ENCODE measurements around the gene HOXC6.

The HOXC6 gene

GRCh38 chr12:54028314-54029201 is at the start of gene HOXC6:
Gene HOXC6 (plus strand): TSS chr12:54028440. CDS start chr12:54028522, 82 bp downstream.
- Mint-ChIP-seq H3K9me3 (no peaks in the 10 kb centered on the region), H3K4me3 (peak within 1 kb of the TSS; percentile 4 to 56), H3K27ac (no peak within 1 kb of the TSS), H3K4me1 (peaks cover 25 to 26% of the 10 kb centered on the region in 2 donors), H3K27me3 (peaks cover 74 to 93% of the 10 kb centered on the region in 2 donors), H3K36me3 (peaks cover 0 to 1% of the 10 kb centered on the region in 2 donors)
- DNase-seq (no peak), ATAC-seq (replicated peaks) (no peak)

DNA sequence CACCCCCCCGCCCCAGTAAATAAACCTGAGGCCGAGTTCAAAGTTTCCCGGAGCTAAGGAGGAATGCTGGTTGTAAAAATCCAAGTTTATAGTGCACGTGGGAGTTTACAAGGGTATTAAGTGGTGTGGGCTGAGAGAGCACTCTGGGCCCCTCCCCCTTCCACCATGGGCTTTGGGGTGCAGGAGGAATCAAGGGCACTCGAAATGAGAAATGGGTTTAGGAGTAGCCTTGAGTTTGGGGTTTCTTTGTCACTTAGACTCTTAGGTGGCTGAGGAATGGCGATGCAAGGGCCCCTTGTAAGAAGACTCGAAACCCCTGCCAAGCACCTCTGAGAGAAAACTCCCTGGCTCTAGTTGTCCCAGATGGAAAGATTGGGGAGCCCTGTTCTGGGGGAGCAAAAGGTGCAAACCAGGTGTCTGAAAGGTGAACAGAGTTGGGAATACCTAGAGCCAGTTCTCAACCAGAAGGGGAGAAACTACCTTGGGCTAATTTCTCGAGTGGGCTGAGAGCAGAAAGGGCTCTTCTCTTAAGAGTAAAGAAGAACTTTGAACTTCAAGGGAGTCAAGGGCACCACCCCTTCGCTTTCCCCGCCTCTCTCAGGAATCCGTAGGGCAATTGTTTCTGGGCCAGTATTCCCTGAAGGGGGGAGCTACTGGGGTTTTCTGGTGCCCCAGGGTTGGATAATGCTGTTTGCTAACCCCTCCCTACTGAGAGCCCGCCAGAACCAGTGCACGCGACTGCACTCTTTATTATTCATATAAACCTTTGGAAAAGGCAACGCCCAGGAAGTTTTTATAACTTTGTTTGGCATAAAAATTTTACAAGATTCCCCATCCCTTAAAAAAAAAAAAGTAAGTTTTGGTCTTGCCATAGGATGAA is 49.5 kb upstream of the HOXC6 start:
- Mint-ChIP-seq H3K4me3 (no peak overlapping the region), H3K27me3 (peaks cover 73 to 89% of the 10 kb centered on the region in 2 donors), H3K36me3 (peaks cover 5 to 6% of the 10 kb centered on the region in 2 donors), H3K4me1 (peaks cover 9 to 19% of the 10 kb centered on the region in 2 donors), H3K27ac (no peak overlapping the region), H3K9me3 (peaks cover 0 to 1% of the 10 kb centered on the region in 2 donors)
- no peak for DNase-seq
- no peak for ATAC-seq (replicated peaks)

DNA sequence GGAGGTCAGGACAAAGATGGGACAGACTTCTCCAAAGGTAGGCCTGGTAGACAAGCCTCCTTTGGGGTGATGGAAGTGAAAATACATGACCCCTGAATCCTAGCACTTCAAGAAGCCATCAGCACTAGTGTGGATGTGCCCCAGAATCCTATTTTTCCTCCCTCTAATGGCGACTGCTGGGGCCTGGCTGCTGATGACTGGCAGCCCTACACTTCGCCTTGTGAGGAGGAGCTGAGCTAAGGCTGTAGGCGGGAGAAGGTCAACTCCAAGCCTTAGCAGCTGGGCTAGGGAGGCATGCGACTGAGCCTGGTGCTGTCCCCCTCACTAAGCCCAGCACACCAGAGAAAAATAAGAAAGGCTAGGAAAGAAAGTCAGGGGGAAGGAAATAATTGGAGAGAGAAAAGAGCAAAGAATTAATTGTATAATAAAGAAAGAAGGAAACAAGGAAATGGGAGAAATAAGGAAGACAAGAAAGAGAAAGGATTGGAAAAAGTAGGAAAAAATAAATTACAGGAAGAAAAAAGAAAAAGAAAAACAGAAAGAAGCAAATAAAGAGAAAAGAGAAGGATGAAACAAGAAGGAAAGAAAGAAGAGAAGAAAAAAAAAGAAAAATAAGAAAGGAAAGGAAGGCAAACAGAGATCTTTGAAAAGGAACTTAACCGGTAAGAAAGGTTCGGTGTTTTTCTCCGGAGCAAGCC is 48.0 kb upstream of the HOXC6 start:
- Mint-ChIP-seq H3K27ac (no peak overlapping the region), H3K4me3 (no peak overlapping the region), H3K36me3 (peaks cover 8 to 12% of the 10 kb centered on the region in 2 donors), H3K4me1 (peaks cover 8 to 29% of the 10 kb centered on the region in 2 donors), H3K9me3 (peaks cover 0 to 1% of the 10 kb centered on the region in 2 donors), H3K27me3 (peaks cover 78 to 94% of the 10 kb centered on the region in 2 donors)
- ATAC-seq (replicated peaks) (no peak), DNase-seq (no peak)

GRCh38 chr12:53980802-53981496 is 47.3 kb upstream of the HOXC6 start:
- no peak for ATAC-seq (replicated peaks)
- no peak for DNase-seq
- Mint-ChIP-seq H3K27ac (no peak overlapping the region), H3K27me3 (peaks cover 76 to 94% of the 10 kb centered on the region in 2 donors), H3K36me3 (peaks cover 5 to 11% of the 10 kb centered on the region in 2 donors), H3K4me1 (peaks cover 10 to 28% of the 10 kb centered on the region in 2 donors), H3K4me3 (no peak overlapping the region), H3K9me3 (peaks cover 0 to 2% of the 10 kb centered on the region in 2 donors)

DNA sequence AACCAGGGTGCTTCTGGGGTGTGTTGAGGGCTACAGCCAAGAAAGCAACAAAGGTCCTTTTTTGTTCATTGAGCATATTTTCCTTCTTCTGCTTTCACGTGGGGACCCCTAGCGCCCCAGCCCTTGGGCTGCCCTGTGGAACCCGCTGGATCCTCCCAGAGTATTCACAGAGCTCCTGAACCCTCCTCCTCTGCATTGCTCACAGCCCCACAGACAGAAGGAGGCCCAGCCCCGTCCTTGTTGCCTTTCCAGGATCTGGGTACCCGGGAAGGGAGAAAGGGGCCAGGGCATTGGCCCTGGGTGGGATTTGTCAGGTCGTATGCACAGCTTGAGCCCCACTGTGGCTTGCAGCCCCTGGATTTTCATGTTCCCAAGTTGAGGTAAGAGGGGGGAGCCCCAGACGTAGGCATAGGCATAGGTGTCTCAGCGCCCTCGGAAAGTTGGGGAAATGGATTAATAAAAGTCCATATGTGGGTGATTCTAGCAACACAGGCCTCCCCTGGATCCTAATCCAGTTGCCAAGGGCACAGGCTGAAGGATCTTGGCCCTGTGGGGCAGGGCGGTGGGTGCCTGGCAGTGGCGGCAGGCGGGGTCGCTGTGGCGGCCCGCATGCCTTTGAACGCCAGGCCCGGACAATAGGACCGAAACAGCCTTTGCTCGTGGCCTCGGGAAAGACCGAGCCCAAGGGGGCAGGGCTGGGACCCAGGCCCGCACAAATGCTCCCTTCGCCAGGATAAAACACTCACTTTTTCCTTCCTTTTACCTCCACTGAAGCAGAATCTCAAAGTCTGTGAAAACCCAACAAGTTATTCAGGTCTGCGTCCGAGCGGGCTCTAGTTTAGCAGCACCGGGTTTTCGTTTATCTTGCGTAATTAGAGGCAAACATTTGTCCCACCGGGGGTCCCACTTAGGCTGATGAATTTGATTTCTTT is 46.3 kb upstream of the HOXC6 start:
- Mint-ChIP-seq H3K36me3 (peaks cover 5 to 11% of the 10 kb centered on the region in 2 donors), H3K9me3 (peaks cover 0 to 2% of the 10 kb centered on the region in 2 donors), H3K27me3 (peaks cover 77 to 95% of the 10 kb centered on the region in 2 donors), H3K4me3 (no peak overlapping the region), H3K4me1 (peaks cover 13 to 32% of the 10 kb centered on the region in 2 donors), H3K27ac (no peak overlapping the region)
- DNase-seq (no peak), ATAC-seq (replicated peaks) (no peak)

GRCh38 chr12:53982648-53983567 is 45.3 kb upstream of the HOXC6 start:
- DNase-seq (no peak), ATAC-seq (replicated peaks) (no peak)
- peak overlapping the region; percentile 85 for H3K27ac Mint-ChIP-seq
- peaks cover 13 to 32% of the 10 kb centered on the region in 2 donors for H3K4me1 Mint-ChIP-seq
- H3K36me3 Mint-ChIP-seq, result peaks cover 5 to 11% of the 10 kb centered on the region in 2 donors
- peaks cover 83 to 95% of the 10 kb centered on the region in 2 donors for H3K27me3 Mint-ChIP-seq
- peaks cover 0 to 2% of the 10 kb centered on the region in 2 donors for H3K9me3 Mint-ChIP-seq
- H3K4me3 Mint-ChIP-seq, result peak overlapping the region; percentile 3 to 29

DNA sequence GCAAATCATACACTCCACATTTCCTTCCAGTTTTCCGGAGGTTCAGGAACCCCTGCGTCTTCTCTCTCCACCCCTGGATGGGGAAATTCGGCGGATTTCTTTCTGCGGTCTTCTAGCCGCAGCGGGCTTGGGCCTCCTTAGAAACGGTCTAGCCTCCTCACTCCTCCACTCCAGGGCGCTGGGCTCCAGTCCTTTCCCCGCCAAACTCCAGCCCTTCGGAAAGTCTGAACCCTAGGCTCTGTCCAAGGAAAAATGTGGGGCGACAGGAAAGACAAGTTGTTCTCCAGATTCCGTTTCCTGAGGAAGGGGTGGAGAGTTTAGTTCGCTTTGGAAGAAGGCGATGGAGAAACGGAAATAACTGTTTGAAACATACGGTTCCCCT is 44.7 kb upstream of the HOXC6 start:
- Mint-ChIP-seq H3K36me3 (peaks cover 5 to 11% of the 10 kb centered on the region in 2 donors), H3K4me1 (peaks cover 15 to 37% of the 10 kb centered on the region in 2 donors), H3K27me3 (peaks cover 81 to 95% of the 10 kb centered on the region in 2 donors), H3K27ac (peak overlapping the region; percentile 85), H3K9me3 (peaks cover 0 to 2% of the 10 kb centered on the region in 2 donors), H3K4me3 (peak overlapping the region in 1 of 2 donors; percentile 3)
- no peak for ATAC-seq (replicated peaks)
- no peak for DNase-seq

DNA sequence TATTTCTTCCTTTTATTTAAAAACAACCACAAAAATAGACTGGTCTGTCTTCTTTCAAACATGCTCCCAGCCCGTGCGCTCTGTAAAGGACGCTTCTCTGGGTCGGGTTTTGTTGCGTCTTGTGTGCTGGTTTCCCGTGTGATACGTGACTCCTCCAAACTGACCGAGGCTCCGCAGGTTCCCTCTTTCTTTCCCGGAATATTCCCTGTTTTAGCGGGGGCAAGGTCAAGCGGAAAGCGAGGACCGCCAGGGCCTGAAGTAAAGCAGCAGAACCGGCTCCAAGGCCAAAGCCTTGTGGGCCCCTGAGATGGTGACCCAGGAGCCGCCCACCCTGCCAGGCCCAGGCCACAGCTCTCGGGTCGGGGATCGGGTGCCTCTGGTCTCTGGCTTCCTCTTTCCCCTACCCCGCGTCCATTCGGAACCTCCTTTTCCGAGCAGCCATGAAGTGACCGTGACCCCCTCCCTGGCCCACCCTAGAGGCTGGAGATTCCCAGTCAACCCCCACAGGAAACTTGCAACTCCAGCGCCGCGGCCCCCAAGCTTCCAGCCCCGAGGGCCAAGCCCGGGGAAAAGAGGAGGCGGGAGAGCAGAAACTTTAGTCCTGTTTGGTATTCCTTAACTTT is 44.2 kb upstream of the HOXC6 start:
- DNase-seq (no peak), ATAC-seq (replicated peaks) (no peak)
- Mint-ChIP-seq H3K36me3 (peaks cover 5 to 11% of the 10 kb centered on the region in 2 donors), H3K27me3 (peaks cover 81 to 95% of the 10 kb centered on the region in 2 donors), H3K4me3 (no peak overlapping the region), H3K9me3 (peaks cover 0 to 2% of the 10 kb centered on the region in 2 donors), H3K27ac (peak overlapping the region; percentile 85), H3K4me1 (peaks cover 17 to 41% of the 10 kb centered on the region in 2 donors)

DNA sequence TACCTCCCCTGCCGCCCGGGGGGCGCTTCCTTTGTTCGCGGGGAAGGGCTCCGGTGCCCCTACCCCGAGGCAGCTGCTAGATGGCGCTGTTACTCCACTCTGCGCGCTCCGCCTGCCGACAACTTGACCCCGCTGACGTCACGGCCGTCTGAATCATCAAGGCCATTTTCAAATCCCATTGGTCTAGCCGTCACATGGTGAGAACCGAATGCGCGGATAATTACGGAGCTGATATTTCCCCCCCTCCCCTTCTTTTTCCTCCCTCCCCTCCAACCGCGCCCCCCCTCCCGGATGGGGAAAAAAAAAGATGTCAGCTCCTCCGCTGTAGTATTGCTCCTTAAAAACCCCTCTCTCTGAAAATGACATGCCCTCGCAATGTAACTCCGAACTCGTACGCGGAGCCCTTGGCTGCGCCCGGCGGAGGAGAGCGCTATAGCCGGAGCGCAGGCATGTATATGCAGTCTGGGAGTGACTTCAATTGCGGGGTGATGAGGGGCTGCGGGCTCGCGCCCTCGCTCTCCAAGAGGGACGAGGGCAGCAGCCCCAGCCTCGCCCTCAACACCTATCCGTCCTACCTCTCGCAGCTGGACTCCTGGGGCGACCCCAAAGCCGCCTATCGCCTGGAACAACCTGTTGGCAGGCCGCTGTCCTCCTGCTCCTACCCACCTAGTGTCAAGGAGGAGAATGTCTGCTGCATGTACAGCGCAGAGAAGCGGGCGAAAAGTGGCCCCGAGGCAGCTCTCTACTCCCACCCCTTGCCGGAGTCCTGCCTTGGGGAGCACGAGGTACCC is 43.1 kb upstream of the HOXC6 start, which contains the start of gene HOXC10:
Gene HOXC10 (plus strand): TSS at position 246 of the 791 bp plus-strand sequence. CDS start 114 bp downstream, at position 360.
- DNase-seq, result no peak
- peaks cover 83 to 95% of the 10 kb centered on the region in 2 donors for H3K27me3 Mint-ChIP-seq
- H3K4me3 Mint-ChIP-seq, result peak within 1 kb of the TSS; percentile 53 to 68
- H3K9me3 Mint-ChIP-seq, result peaks cover 0 to 2% of the 10 kb centered on the region in 2 donors
- peak within 1 kb of the TSS; percentile 93 for H3K27ac Mint-ChIP-seq
- ATAC-seq (replicated peaks), result no peak
- H3K36me3 Mint-ChIP-seq, result peaks cover 5 to 11% of the 10 kb centered on the region in 2 donors
- H3K4me1 Mint-ChIP-seq, result peaks cover 22 to 51% of the 10 kb centered on the region in 2 donors

DNA sequence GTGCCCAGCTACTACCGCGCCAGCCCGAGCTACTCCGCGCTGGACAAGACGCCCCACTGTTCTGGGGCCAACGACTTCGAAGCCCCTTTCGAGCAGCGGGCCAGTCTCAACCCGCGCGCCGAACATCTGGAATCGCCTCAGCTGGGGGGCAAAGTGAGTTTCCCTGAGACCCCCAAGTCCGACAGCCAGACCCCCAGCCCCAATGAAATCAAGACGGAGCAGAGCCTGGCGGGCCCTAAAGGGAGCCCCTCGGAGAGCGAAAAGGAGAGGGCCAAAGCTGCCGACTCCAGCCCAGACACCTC is 42.6 kb upstream of the HOXC6 start:
- peaks cover 26 to 54% of the 10 kb centered on the region in 2 donors for H3K4me1 Mint-ChIP-seq
- peak overlapping the region; percentile 53 to 68 for H3K4me3 Mint-ChIP-seq
- H3K27ac Mint-ChIP-seq, result peak overlapping the region; percentile 93
- H3K27me3 Mint-ChIP-seq, result peaks cover 83 to 95% of the 10 kb centered on the region in 2 donors
- H3K9me3 Mint-ChIP-seq, result peaks cover 0 to 2% of the 10 kb centered on the region in 2 donors
- peaks cover 5 to 11% of the 10 kb centered on the region in 2 donors for H3K36me3 Mint-ChIP-seq
- no peak for ATAC-seq (replicated peaks)
- DNase-seq, result no peak
